Measurements from ENCODE around the gene GMDS. TPM values are rescaled to one million over a fixed set of nuclear protein-coding genes. Genes with fewer than 3 reads are reported as not detected.
A peak's percentile ranks its signal among the peaks of the same experiment; 100 is the strongest.

GMDS gene
- polyA plus RNA-seq, 1 of the 3 experiments (the other 2 are of a cell fraction), result 12.3 TPM

- no peaks in the 10 kb centered on the region for H3K27me3 ChIP-seq (ENCODE audit: insufficient read depth)
- no peaks in the 10 kb centered on the region for H3K36me3 ChIP-seq (replicated peaks in 1 of 2; ENCODE audit: control insufficient read depth in 1 of 2, insufficient read depth in 2 of 2, low read length in 1 of 2)
- H3F3A ChIP-seq (replicated peaks; ENCODE audit: insufficient read depth), result no peaks in the 10 kb centered on the region
- no peak overlapping the region for H3K9ac ChIP-seq
- no peaks in the 10 kb centered on the region for H3K9me3 ChIP-seq
- no peaks in the 10 kb centered on the region for H3K79me2 ChIP-seq (ENCODE audit: insufficient read depth)
- no peaks in the 10 kb centered on the region for H4K20me1 ChIP-seq (ENCODE audit: insufficient read depth)
- H2AFZ ChIP-seq (ENCODE audit: low read depth), result no peak overlapping the region
- H3K4me2 ChIP-seq, result no peak overlapping the region
- H3K4me3 ChIP-seq (ENCODE audit: low read depth in 2 of 2, low read length in 1 of 2), result no peak overlapping the region
- no peak overlapping the region for H3K27ac ChIP-seq (ENCODE audit: low read depth in 2 of 2, low read length in 1 of 2)
- no peak for DNase-seq
- H3K4me1 ChIP-seq (ENCODE audit: control insufficient read depth in 1 of 2, insufficient read depth in 2 of 2, low read depth in 1 of 2, low read length in 1 of 2), result peaks cover 0 to 16% of the 10 kb centered on the region in 2 experiments; a peak in 2 of 4 replicates
- H3K9me2 ChIP-seq, result no peaks in the 10 kb centered on the region
- CTCF ChIA-PET, result interaction anchor here (1.5 kb wide), 1 partner anchor 12 kb away, joined by 3 read pairs; no protein-coding TSS in a partner anchor
- TF ChIP-seq EZH2phosphoT487 (IDR thresholded peaks at IDR 0.05; ENCODE audit: borderline replicate concordance, low read depth), result no peak
- TF ChIP-seq POLR2AphosphoS5 (IDR thresholded peaks at IDR 0.05; ENCODE audit: low read depth, low read length), result no peak
- no peak for TF ChIP-seq MXI1 (IDR thresholded peaks at IDR 0.05; ENCODE audit: low read depth, low read length)
- TF ChIP-seq TCF12 (IDR thresholded peaks at IDR 0.05), result no peak
- TF ChIP-seq RAD21 (IDR thresholded peaks at IDR 0.05; ENCODE audit: low read length), result no peak
- POLR2A ChIA-PET, result no interaction called here
- WGBS (ENCODE audit: low lambda C conversion rate), result 94% methylated on average over 4 of the region's 4 CpGs
These were observed 614.2 kb downstream of the GMDS start for GRCh38 chr6:1631251-1631650.

GRCh38 chr6:1630771-1631217, 614.6 kb downstream of the GMDS start:
- TF ChIP-seq EP300 (IDR thresholded peaks at IDR 0.05; ENCODE audit: borderline replicate concordance in 1 of 2, low read depth in 1 of 2, low read length in 1 of 2), result 0 out of 4 replicates have a peak, but pooled peaks of 1 of the 2 experiments have one; percentile 18
- no peak for TF ChIP-seq TEAD4 (IDR thresholded peaks at IDR 0.05; ENCODE audit: borderline replicate concordance, insufficient read depth)
- TF ChIP-seq FOSL2 (IDR thresholded peaks at IDR 0.05; ENCODE audit: borderline replicate concordance, low read depth), result peak; percentile 30; the same call in 1 of the 2 replicates
- peak; percentile 54 for TF ChIP-seq JUND (IDR thresholded peaks at IDR 0.05)
- TF ChIP-seq NFIC (IDR thresholded peaks at IDR 0.05; ENCODE audit: borderline replicate concordance), result no peak
- TF ChIP-seq PBX3 (IDR thresholded peaks at IDR 0.05), result peak; percentile 56
- peak; percentile 28; the same call in 1 of the 2 replicates for TF ChIP-seq TCF12 (IDR thresholded peaks at IDR 0.05)
- WGBS (ENCODE audit: low lambda C conversion rate), result 73% methylated on average over 10 of the region's 11 CpGs
- Histone ChIP-seq H3K9me3 (no peaks in the 10 kb centered on the region), H3K27me3 (ENCODE audit: insufficient read depth) (no peaks in the 10 kb centered on the region), H3K9me2 (no peaks in the 10 kb centered on the region), H3K4me3 (ENCODE audit: low read depth in 2 of 2, low read length in 1 of 2) (no peak overlapping the region), H3K27ac (ENCODE audit: low read depth in 2 of 2, low read length in 1 of 2) (no peak overlapping the region), H3K9ac (no peak overlapping the region), H3F3A (replicated peaks; ENCODE audit: insufficient read depth) (no peaks in the 10 kb centered on the region), H2AFZ (ENCODE audit: low read depth) (no peak overlapping the region), H3K4me1 (ENCODE audit: control insufficient read depth in 1 of 2, insufficient read depth in 2 of 2, low read depth in 1 of 2, low read length in 1 of 2) (peaks cover 0 to 16% of the 10 kb centered on the region in 2 experiments; a peak in 2 of 4 replicates), H3K79me2 (ENCODE audit: insufficient read depth) (no peaks in the 10 kb centered on the region), H3K36me3 (replicated peaks in 1 of 2; ENCODE audit: control insufficient read depth in 1 of 2, insufficient read depth in 2 of 2, low read length in 1 of 2) (no peaks in the 10 kb centered on the region), H3K4me2 (no peak overlapping the region), H4K20me1 (ENCODE audit: insufficient read depth) (no peaks in the 10 kb centered on the region)
- no peak for DNase-seq
- ChIA-PET POLR2A (no interaction called here), CTCF (interaction anchor here (1.5 kb wide), 1 partner anchor 11 kb away, joined by 3 read pairs; no protein-coding TSS in a partner anchor)

Data from SK-N-SH (cell line).